OCI-LY7 (cell line): Measurements from ENCODE around the gene ARF4.

Source experiments
- CTCF ChIP-seq: fragments of 200-600 bp; sonication (generic); conservative IDR thresholded peaks from 2 replicates; pipeline ENCODE4 v1.5.1; 2014; ENCODE audit warnings: mild to moderate bottlenecking, antibody characterized with exemption, low read length, moderate library complexity, mixed read lengths
- EZH2phosphoT487 ChIP-seq: fragments of 200-600 bp; sonication (generic); IDR thresholded peaks from 2 replicates; pipeline ENCODE4 v1.6.1; 2018; ENCODE audit warnings: low read depth, borderline replicate concordance, mild to moderate bottlenecking, mixed run types, antibody characterized with exemption, low read length, moderate library complexity, mixed read lengths

- TF ChIP-seq CTCF (peak; percentile 43; the same call in 1 of the 2 replicates), EZH2phosphoT487 (no peak)
These were observed 49.6 kb upstream of the ARF4 start for GRCh38 chr3:57646723-57647122.
